DMS114 treated with DMSO at 0.1 percent for 48 hours (cell line): ENCODE data around the gene GPATCH3.
"Not testable (repeated sequence)": the region's sequence is repeated elsewhere in the genome, so short reads cannot be mapped to it uniquely, and the experiment has no call there.

ENCODE experiments used
- DNase-seq: peaks from one replicate; lab custom pipeline; 2025; ENCODE audit not compliant: unreplicated experiment; lab: John Stamatoyannopoulos, UW

The GPATCH3 gene

GRCh38 chr1:26874896-26875295 is 25.4 kb downstream of the GPATCH3 start:
- no peak for DNase-seq

- DNase-seq = not testable (repeated sequence)
Measured at GRCh38 chr1:26873097-26873496, 27.2 kb downstream of the GPATCH3 start.

DNA sequence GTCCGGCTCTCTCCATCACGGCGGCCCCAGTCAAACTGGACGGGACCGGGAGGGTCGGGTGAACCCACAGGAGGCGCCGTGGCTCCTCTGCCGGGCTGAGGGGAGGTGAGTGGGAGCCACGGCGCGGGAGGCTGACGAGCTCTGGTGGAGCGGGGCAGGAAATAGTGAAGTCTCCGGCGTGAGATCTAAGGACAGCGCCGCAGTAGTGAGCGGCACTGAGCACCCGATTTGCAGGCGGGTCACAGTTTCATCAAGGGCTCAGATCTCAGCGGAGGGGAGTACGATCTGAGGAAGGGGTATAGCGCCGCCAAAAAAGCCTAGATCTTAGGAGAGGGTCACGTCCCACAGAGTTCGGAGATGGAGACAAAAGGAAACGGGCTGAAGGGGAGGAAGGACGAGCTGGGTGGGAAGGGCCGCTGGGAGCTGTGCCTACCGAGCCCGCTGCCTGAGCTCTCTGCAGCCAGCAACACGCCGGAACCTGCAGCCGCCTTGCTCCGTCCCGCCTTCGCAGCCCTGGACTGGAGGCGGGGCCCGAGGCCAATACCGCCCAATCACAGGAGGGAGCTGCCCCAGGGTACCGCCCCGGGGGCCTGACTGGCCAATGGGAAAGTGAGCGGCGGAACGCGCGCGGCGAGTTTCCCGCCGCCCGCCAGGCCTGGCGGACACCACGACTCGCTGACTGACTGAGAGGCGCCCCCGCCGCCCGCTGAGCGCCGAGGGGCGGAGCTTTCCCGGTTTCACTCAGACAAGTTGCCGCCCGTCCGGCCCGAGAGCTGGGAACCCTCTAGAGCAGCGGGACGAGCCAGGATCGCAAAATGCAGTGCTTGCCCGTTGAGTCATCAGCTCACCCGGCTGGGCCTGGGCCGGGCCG is 35.4 kb downstream of the GPATCH3 start:
- peak; percentile 90 for DNase-seq

DNA sequence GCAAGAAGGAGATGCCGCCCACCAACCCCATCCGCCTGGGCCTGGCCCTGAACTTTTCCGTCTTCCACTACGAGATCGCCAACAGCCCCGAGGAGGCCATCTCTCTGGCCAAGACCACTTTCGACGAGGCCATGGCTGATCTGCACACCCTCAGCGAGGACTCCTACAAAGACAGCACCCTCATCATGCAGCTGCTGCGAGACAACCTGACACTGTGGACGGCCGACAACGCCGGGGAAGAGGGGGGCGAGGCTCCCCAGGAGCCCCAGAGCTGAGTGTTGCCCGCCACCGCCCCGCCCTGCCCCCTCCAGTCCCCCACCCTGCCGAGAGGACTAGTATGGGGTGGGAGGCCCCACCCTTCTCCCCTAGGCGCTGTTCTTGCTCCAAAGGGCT is 36.6 kb downstream of the GPATCH3 start:
- DNase-seq = no peak

DNA sequence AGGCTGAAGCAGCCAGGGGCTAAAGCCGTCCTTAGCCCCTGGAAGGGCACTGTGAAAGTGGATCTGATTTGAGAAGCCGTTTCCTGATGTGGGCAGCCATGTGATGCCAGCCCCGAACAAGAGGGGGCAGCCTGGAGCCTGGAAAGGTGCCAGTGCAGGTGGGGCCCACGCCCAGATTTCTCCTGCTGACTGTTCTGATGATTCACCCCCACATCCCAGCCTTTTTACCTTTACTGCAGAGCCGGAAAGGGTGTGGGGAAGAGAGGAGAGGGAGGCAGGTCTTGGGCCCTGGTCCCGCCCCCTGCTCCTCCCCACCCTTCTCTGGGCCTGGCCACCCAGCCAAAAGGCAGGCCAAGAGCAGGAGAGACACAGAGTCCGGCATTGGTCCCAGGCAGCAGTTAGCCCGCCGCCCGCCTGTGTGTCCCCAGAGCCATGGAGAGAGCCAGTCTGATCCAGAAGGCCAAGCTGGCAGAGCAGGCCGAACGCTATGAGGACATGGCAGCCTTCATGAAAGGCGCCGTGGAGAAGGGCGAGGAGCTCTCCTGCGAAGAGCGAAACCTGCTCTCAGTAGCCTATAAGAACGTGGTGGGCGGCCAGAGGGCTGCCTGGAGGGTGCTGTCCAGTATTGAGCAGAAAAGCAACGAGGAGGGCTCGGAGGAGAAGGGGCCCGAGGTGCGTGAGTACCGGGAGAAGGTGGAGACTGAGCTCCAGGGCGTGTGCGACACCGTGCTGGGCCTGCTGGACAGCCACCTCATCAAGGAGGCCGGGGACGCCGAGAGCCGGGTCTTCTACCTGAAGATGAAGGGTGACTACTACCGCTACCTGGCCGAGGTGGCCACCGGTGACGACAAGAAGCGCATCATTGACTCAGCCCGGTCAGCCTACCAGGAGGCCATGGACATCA is 37.2 kb downstream of the GPATCH3 start, which contains the start of gene SFN:
TSS of gene SFN (plus strand) at position 369 of the 904 bp plus-strand sequence. CDS start at position 433, 64 bp downstream.
- no peak for DNase-seq

DNA sequence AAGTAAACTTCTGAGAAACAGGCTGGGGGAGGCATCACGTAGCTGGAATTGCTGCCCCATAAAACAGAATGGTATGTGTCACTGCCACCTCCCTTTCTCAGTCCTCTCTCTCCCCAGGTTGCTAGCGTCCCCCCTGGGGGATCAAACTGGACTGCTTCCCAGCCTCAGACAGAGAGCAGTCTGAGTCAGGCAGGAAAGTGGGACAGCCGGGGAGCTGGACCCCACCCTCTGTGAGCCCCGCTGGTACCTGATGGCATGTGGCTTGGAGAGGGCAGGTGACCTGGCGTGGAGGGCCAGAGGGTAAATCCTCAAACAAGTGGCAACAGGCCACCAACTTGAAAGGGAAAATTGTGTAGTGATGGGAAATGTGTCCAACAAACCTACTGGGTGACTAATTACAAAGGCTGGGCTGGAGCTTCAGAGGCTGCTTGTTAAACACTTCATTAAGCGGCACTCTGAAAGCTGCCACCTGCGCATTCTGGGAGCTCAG is 38.3 kb downstream of the GPATCH3 start:
- no peak for DNase-seq

GRCh38 chr1:26861286-26861701 is 39.0 kb downstream of the GPATCH3 start:
- DNase-seq = peak; percentile 50

GRCh38 chr1:26858891-26859640 is 41.2 kb downstream of the GPATCH3 start:
- DNase-seq = no peak

DNA sequence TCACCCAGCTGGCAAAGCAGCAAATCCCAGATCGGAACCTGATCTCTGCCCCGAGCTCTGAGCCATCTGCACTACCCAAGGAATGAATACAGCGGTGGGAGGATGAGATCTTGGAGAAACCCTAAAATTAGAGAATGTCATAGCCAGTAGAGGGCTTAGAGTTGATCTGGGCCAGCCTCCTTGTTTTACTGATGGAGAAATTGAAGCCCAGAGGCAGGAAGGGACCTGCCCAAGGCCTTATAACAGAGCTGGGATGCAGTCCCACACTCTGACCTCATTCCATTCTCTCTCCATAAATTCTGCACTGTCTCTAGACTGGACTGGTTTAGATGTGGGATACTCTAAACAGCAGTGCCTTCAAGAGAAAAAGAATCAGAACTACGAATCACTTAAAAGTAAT is 42.1 kb downstream of the GPATCH3 start:
- DNase-seq = no peak

GRCh38 chr1:26857473-26858060 is 42.7 kb downstream of the GPATCH3 start:
- no peak for DNase-seq

GRCh38 chr1:26856604-26857469 is 43.4 kb downstream of the GPATCH3 start:
- DNase-seq = no peak

DNA sequence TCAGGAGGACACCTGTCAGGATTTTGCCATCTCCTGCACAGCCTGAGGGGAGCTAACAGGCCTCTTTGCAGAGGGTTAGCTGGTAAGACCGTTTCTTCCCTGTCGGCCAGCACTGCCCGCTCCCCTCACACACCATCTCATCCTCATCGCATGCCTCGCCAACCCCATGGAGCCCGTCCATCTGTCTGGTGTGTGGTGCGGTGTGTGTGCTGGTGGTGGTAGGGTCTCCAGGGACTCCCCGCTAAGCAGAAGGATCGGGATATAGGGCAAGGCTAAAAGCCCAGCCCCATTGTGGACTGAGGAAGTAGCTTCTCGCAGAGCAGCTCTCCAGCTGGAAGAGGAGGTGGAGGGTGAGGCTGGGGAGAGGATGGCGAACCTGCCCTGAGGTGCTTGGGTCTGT is 44.1 kb downstream of the GPATCH3 start:
- DNase-seq = no peak

GRCh38 chr1:26855636-26856035 is 44.6 kb downstream of the GPATCH3 start:
- DNase-seq = no peak

GRCh38 chr1:26854906-26855305 is 45.4 kb downstream of the GPATCH3 start:
- no peak for DNase-seq

DNA sequence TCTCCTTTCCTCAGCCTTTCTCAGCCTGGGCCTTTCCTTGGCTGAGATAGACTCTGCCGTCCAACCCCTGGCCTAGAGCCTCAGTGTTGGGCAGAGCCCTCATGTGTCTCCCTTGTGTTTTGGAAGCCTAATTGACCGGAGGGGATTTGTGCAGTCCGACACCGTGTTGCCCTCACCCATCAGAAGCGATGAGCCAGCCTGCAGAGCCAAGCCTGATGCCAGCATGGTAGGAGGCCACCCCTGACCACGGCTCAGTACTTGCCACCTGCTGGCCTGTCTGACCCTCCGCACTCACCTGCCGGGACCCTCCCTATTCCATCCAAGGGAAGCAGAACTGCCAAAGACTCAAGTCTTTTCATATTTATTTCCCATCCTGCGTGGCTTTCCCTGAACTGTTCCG is 46.7 kb downstream of the GPATCH3 start:
- DNase-seq = no peak

GRCh38 chr1:26853156-26853555 is 47.1 kb downstream of the GPATCH3 start:
- peak; percentile 43 for DNase-seq

DNA sequence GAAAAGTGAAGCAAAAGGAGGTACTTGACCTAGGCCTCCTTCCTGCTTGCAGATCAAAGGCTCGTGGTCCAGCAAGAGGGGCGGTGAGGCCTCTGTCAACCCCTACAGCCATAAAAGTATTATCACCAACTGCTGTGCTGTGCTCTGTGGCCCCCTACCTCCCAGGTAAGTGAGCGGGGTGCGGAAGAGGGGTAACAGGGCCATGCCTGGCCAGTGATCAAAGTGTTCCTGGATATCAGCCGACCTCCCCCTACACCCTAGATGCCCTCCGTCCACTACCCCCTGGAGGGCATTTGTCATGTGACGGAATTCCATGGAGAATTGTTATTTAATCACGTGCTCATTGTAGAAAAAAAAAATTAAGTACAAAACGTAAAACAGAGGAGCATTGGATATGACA is 47.6 kb downstream of the GPATCH3 start:
- DNase-seq = no peak

DNA sequence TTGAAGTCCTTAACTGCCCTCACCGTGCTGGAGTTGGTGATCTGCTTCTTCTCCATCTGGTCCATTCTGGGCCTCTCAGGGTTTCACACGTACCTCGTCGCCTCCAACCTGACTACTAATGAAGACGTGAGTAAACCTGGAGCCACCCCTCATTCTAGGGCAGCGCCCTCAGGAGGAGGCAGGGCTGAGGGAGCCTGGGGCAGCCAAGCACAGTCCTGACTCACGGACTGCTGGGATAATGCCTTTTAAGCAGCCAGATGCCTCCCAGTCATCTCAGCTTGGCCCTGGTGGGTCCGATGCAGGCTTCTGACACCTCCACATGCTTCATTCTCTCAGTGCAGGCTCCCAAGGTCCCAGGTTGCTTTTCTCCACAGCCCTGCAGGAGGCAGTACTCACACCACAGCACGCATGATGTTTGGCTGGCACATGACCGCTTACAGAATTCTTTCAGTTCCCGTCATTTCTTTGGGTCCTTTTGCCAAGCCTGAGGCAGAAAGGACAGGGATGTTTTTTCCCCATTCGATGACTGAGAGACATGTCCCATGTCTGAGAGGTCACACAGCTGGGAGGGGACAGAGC is 49.1 kb downstream of the GPATCH3 start:
- no peak for DNase-seq
